HepG2 (cell line): ENCODE data around the gene RNGTT. TPM values are rescaled to one million over a fixed set of nuclear protein-coding genes. Genes with fewer than 3 reads are reported as not detected.

Experiments
- ATAC-seq: fragments of 200-7000 bp; cut with Tn5 transposase; 3 replicates; pipeline ENCODE4 v1.9.1; 2020; ENCODE audit warnings: mild to moderate bottlenecking, moderate library complexity
- BruUV-seq: library from RNA; stranded (reverse); fragments of 400-500 nt; replicated peaks from 2 replicates; lab custom pipeline; 2021; lab: Mats Ljungman, UMichigan
- CTCF ChIA-PET: fragments of 300-600 bp; formaldehyde crosslinking; extraction: SDS; loops from one replicate; lab custom pipeline; 2021; ENCODE audit warnings: low total read pairs, inconsistent platforms, low intra/inter-chr PET ratio; lab: Yijun Ruan, JAX
- POLR2A ChIA-PET: fragments of 350-600 bp; sonication (Branson Sonifier 250); formaldehyde crosslinking; loops from one replicate; lab custom pipeline; 2020; ENCODE audit warnings: antibody characterized with exemption, inconsistent platforms; lab: Yijun Ruan, JAX
- DNase-seq: peaks from one replicate; pipeline ENCODE4 v3.0.0-alpha.2; 2015; ENCODE audit warnings: low spot score
- FAIRE-seq: peaks from 3 replicates; lab custom pipeline; 2011; peaks lifted over from hg19 to GRCh38; lab: Jason Lieb, UNC
- H2AFZ ChIP-seq: one replicate; pipeline ENCODE4 v1.6.1; 2011; ENCODE audit warnings: low read length, inconsistent platforms
- H3K27ac ChIP-seq: fragments of 300-600 bp; 3 replicates; pipeline ENCODE4 v1.8.0; 2011; ENCODE audit warnings: mixed run types, mild to moderate bottlenecking, mixed read lengths, low read length, inconsistent platforms; ENCODE audit not compliant: insufficient read depth; ENCODE audit errors: extremely low read length
- H3K27me3 ChIP-seq, 2 experiments: fragments of 200-600 bp in 1 of 2; 2 replicates in 1 of 2; 3 replicates in 1 of 2; pipeline versions ENCODE4 v1.6.0 to v1.8.0; 2011; ENCODE audit warnings: low read length in 2 of 2, mild to moderate bottlenecking in 2 of 2, moderate library complexity in 2 of 2, inconsistent platforms in 1 of 2; ENCODE audit not compliant: insufficient read depth in 2 of 2, control insufficient read depth in 1 of 2
- H3K36me3 ChIP-seq, 2 experiments: fragments of 200-600 bp in 1 of 2; replicated peaks in 1 of 2; 2 replicates in 1 of 2; 3 replicates in 1 of 2; pipeline versions ENCODE4 v1.5.1 to v1.8.0; 2011; ENCODE audit warnings: low read length in 2 of 2, inconsistent platforms in 1 of 2; ENCODE audit not compliant: insufficient read depth in 2 of 2, control insufficient read depth in 1 of 2
- H3K4me1 ChIP-seq: 2 replicates; pipeline ENCODE4 v1.5.1; 2012; ENCODE audit warnings: low read length, inconsistent platforms; ENCODE audit not compliant: insufficient read depth
- H3K4me2 ChIP-seq: 2 replicates; pipeline ENCODE4 v1.6.0; 2011; ENCODE audit warnings: low read depth, low read length, inconsistent platforms
- H3K4me3 ChIP-seq, 3 experiments: fragments of 200-600 bp in 1 of 3; sonication (generic), shearing (Covaris generic) in 1 of 3; replicated peaks in 1 of 3; 2 replicates each; pipeline ENCODE4 v1.5.1; 2011 to 2016; ENCODE audit warnings: low read length in 3 of 3, inconsistent platforms in 2 of 3, low read depth in 2 of 3, mild to moderate bottlenecking in 2 of 3, control low read depth in 1 of 3, mixed read lengths in 1 of 3; ENCODE audit not compliant: insufficient read depth in 1 of 3
- H3K79me2 ChIP-seq: one replicate; pipeline ENCODE4 v1.6.1; 2011; ENCODE audit warnings: low read length, inconsistent platforms; ENCODE audit not compliant: insufficient read depth
- H3K9ac ChIP-seq: 2 replicates; pipeline ENCODE4 v1.6.0; 2011; ENCODE audit warnings: mild to moderate bottlenecking, low read depth, low read length, inconsistent platforms; ENCODE audit not compliant: insufficient read depth
- H3K9me3 ChIP-seq: 2 replicates; pipeline ENCODE4 v1.5.1; 2012; ENCODE audit warnings: mild to moderate bottlenecking, low read length
- H4K20me1 ChIP-seq: 2 replicates; pipeline ENCODE4 v1.6.0; 2011; ENCODE audit warnings: inconsistent platforms, mild to moderate bottlenecking, low read length, moderate library complexity; ENCODE audit not compliant: insufficient read depth
- TP53 ChIP-seq: sonication (generic); formaldehyde crosslinking; conservative IDR thresholded peaks from 2 replicates; pipeline ENCODE4 v1.4.0; 2020; ENCODE audit warnings: missing genetic modification reagents
- ZNF260 ChIP-seq: sonication (generic); formaldehyde crosslinking; IDR thresholded peaks from 2 replicates; pipeline ENCODE4 v1.4.0; 2020; ENCODE audit warnings: missing genetic modification reagents, low read depth, mild to moderate bottlenecking, borderline replicate concordance
- ZNF292 ChIP-seq: sonication (generic); formaldehyde crosslinking; IDR thresholded peaks from 2 replicates; pipeline ENCODE4 v1.8.1; 2022; ENCODE audit warnings: mild to moderate bottlenecking, low read depth, missing genetic modification reagents, borderline replicate concordance
- ZNF30 ChIP-seq: sonication (generic); formaldehyde crosslinking; IDR thresholded peaks from 2 replicates; pipeline ENCODE4 v1.5.0; 2020; ENCODE audit warnings: mild to moderate bottlenecking, missing genetic modification reagents
- ZNF552 ChIP-seq: sonication (generic); formaldehyde crosslinking; IDR thresholded peaks from 2 replicates; pipeline ENCODE4 v1.9.0; 2022; ENCODE audit warnings: missing genetic modification reagents, mild to moderate bottlenecking, borderline replicate concordance
- whole genome bisulfite sequencing: methylation state at CpG from one replicate; pipeline ENCODE4 v1.1.6; 2017; ENCODE audit warnings: low lambda C conversion rate; 5-methylcytosine and 5-hydroxymethylcytosine counted together
- in situ Hi-C: cut with HindIII; loops from 2 replicates; pipeline ENCODE4 v1.10.0; 2017; ENCODE audit warnings: low pct_unique_long_range_greater_than_20kb; ENCODE audit not compliant: extremely low pct_ligation_motif_present
- intact Hi-C: fragments of 100-400 bp; cut with micrococcal nuclease; formaldehyde crosslinking; loops from one replicate; pipeline ENCODE4 v1.10.0; 2022; ENCODE audit not compliant: unreplicated experiment
- polyA plus RNA-seq, 8 experiments: library from polyadenylated mRNA; depleted of rRNA in 3 of 8; stranded (reverse) in 7 of 8; unstranded in 1 of 8; fragments of >200 nt; fragmentation: Illumina TruSeq in 4 of 8; extraction: Trizol in 4 of 8; gene quantifications; 2 replicates each; pipeline versions ENCODE4 v1.2.1 to v1.2.3, GENCODE V29; 2011 to 2016; ENCODE audit warnings: low read depth in 4 of 8, missing spikeins in 1 of 8, mixed read lengths in 1 of 8; ENCODE audit not compliant: insufficient read depth in 1 of 8
- total RNA-seq, 5 experiments: library from RNA; depleted of rRNA; stranded (reverse); fragments of >200 nt; fragmentation: Illumina TruSeq; extraction: Trizol; gene quantifications; 2 replicates each; pipeline ENCODE4 v1.2.3, GENCODE V29; 2016; ENCODE audit warnings: low read depth in 1 of 5
- TF ChIP-seq, protein P1 (sequence below): sonication (generic); formaldehyde crosslinking; IDR thresholded peaks from 2 replicates; pipeline ENCODE4 v1.4.0; 2020; ENCODE audit warnings: low read depth, mild to moderate bottlenecking, missing genetic modification reagents
- TF ChIP-seq, protein P2 (sequence below): sonication (generic); formaldehyde crosslinking; IDR thresholded peaks from 2 replicates; pipeline ENCODE4 v1.4.0; 2020; ENCODE audit warnings: missing genetic modification reagents
- TF ChIP-seq, protein P3 (sequence below): sonication (generic); formaldehyde crosslinking; IDR thresholded peaks from 2 replicates; pipeline ENCODE4 v1.4.0; 2020; ENCODE audit warnings: low read depth, missing genetic modification reagents
- TF ChIP-seq, protein P4 (sequence below): IDR thresholded peaks from 2 replicates; pipeline ENCODE4 v1.6.1; 2016; ENCODE audit warnings: missing compliant biosample characterization, missing genetic modification reagents, borderline replicate concordance

RNGTT gene
- total and polyA plus RNA-seq, 2 of the 13 experiments (the other 11 are each of a cell fraction or from before 2014, with no cell fraction given), result 6.0 to 22.6 TPM

DNA sequence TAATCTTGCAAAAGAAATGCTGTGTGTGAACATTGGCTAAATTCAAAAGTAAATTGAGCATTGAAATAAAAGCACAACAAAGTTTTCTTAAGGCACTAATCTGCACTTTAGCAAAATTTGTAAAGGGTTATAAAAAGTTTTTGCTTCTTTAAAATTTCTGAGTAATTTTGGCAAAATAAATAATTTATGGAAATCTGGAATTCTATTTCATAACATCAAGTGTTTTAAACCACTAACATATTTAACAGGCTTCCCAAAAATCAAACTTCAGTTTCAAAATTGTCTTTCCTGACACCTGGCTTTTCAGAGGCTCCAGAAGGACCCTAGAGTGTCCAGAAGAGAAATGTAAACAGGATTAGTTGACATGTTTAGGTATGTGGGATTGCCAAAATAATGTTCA, 4.5 kb upstream of the RNGTT start:
- ChIA-PET CTCF (no interaction called here), POLR2A (no interaction called here)

DNA sequence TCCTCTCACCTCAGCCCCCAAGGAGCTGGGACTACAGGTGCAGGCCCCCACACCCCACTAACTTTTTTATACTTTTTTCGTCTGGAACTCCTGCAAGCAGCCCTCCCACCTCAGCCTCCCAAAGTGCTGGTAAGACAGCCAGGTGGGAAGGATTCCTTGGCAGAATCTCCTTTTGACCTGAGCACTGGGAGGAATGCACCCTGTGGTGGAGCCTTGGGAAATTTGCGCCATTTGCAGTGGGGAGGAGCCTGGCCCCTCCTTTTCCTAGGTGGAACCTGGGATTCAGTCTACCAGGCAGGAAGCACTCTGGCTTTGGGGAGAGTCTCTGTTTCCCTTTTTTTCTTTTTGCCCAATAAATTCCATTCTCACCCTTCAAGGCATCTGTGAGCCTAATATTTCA, 2.3 kb upstream of the RNGTT start:
- no peak overlapping the region for H3K9ac ChIP-seq
- peaks cover 74% of the 10 kb centered on the region for H3K4me1 ChIP-seq
- no peak overlapping the region for H3K4me3 ChIP-seq
- H4K20me1 ChIP-seq, result no peaks in the 10 kb centered on the region
- no TSS peak for BruUV-seq
- intact Hi-C loops (no loop called here), in situ Hi-C loops (no loop called here)
- H2AFZ ChIP-seq, result no peak overlapping the region
- H3K27me3 ChIP-seq, result no peaks in the 10 kb centered on the region; a peak in 1 of 5 replicates
- 87% methylated on average over 2 of the region's 2 CpGs for WGBS
- peaks cover 0 to 2% of the 10 kb centered on the region in 2 experiments; a peak in 1 of 5 replicates for H3K36me3 ChIP-seq
- no peaks in the 10 kb centered on the region for H3K9me3 ChIP-seq
- no peak overlapping the region for H3K27ac ChIP-seq
- no peak for ATAC-seq
- DNase-seq, result no peak
- POLR2A ChIA-PET, result interaction anchor here (1.0 kb wide), 1 partner anchor 115 kb away, joined by 4 read pairs; the partner anchor contains the start of gene PNRC1
- FAIRE-seq, result no peak
- CTCF ChIA-PET, result no interaction called here
- peaks cover 35% of the 10 kb centered on the region for H3K79me2 ChIP-seq
- no peak overlapping the region for H3K4me2 ChIP-seq
- TF ChIP-seq, protein P1, sequence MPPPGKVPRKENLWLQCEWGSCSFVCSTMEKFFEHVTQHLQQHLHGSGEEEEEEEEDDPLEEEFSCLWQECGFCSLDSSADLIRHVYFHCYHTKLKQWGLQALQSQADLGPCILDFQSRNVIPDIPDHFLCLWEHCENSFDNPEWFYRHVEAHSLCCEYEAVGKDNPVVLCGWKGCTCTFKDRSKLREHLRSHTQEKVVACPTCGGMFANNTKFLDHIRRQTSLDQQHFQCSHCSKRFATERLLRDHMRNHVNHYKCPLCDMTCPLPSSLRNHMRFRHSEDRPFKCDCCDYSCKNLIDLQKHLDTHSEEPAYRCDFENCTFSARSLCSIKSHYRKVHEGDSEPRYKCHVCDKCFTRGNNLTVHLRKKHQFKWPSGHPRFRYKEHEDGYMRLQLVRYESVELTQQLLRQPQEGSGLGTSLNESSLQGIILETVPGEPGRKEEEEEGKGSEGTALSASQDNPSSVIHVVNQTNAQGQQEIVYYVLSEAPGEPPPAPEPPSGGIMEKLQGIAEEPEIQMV (CRISPR knock-in tag), result no peak
- no peak for TF ChIP-seq ZNF30 (CRISPR knock-in tag)
- TF ChIP-seq TP53, result no peak
- TF ChIP-seq, protein P2, sequence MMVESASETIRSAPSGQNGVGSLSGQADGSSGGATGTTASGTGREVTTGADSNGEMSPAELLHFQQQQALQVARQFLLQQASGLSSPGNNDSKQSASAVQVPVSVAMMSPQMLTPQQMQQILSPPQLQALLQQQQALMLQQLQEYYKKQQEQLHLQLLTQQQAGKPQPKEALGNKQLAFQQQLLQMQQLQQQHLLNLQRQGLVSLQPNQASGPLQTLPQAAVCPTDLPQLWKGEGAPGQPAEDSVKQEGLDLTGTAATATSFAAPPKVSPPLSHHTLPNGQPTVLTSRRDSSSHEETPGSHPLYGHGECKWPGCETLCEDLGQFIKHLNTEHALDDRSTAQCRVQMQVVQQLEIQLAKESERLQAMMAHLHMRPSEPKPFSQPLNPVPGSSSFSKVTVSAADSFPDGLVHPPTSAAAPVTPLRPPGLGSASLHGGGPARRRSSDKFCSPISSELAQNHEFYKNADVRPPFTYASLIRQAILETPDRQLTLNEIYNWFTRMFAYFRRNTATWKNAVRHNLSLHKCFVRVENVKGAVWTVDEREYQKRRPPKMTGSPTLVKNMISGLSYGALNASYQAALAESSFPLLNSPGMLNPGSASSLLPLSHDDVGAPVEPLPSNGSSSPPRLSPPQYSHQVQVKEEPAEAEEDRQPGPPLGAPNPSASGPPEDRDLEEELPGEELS, result no peak
- TF ChIP-seq ZNF292 (CRISPR knock-in tag), result no peak
- TF ChIP-seq, protein P3, sequence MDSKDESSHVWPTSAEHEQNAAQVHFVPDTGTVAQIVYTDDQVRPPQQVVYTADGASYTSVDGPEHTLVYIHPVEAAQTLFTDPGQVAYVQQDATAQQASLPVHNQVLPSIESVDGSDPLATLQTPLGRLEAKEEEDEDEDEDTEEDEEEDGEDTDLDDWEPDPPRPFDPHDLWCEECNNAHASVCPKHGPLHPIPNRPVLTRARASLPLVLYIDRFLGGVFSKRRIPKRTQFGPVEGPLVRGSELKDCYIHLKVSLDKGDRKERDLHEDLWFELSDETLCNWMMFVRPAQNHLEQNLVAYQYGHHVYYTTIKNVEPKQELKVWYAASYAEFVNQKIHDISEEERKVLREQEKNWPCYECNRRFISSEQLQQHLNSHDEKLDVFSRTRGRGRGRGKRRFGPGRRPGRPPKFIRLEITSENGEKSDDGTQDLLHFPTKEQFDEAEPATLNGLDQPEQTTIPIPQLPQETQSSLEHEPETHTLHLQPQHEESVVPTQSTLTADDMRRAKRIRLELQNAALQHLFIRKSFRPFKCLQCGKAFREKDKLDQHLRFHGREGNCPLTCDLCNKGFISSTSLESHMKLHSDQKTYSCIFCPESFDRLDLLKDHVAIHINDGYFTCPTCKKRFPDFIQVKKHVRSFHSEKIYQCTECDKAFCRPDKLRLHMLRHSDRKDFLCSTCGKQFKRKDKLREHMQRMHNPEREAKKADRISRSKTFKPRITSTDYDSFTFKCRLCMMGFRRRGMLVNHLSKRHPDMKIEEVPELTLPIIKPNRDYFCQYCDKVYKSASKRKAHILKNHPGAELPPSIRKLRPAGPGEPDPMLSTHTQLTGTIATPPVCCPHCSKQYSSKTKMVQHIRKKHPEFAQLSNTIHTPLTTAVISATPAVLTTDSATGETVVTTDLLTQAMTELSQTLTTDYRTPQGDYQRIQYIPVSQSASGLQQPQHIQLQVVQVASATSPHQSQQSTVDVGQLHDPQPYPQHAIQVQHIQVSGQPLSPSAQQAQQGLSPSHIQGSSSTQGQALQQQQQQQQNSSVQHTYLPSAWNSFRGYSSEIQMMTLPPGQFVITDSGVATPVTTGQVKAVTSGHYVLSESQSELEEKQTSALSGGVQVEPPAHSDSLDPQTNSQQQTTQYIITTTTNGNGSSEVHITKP (CRISPR knock-in tag), result no peak
- no peak for TF ChIP-seq ZNF260 (CRISPR knock-in tag)

More for the DNA sequence above, 4.5 kb upstream of the RNGTT start:
- no TSS peak for BruUV-seq
- in situ Hi-C loops (no loop called here), intact Hi-C loops (no loop called here)
- TF ChIP-seq, protein P4, sequence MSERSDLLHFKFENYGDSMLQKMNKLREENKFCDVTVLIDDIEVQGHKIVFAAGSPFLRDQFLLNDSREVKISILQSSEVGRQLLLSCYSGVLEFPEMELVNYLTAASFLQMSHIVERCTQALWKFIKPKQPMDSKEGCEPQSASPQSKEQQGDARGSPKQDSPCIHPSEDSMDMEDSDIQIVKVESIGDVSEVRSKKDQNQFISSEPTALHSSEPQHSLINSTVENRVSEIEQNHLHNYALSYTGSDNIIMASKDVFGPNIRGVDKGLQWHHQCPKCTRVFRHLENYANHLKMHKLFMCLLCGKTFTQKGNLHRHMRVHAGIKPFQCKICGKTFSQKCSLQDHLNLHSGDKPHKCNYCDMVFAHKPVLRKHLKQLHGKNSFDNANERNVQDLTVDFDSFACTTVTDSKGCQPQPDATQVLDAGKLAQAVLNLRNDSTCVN, result 0 out of 2 replicates have a peak, but pooled peaks have one; percentile 27
- TF ChIP-seq ZNF552 (CRISPR knock-in tag), result no peak
- Histone ChIP-seq H3K9ac (no peak overlapping the region), H4K20me1 (no peaks in the 10 kb centered on the region), H3K4me2 (no peak overlapping the region), H3K27me3 (no peaks in the 10 kb centered on the region; a peak in 1 of 5 replicates), H2AFZ (no peak overlapping the region), H3K79me2 (peaks cover 14% of the 10 kb centered on the region), H3K4me3 (no peak overlapping the region), H3K9me3 (no peaks in the 10 kb centered on the region), H3K36me3 (no peaks in the 10 kb centered on the region), H3K4me1 (peaks cover 78% of the 10 kb centered on the region), H3K27ac (no peak overlapping the region)
- ATAC-seq, result no peak
- FAIRE-seq, result no peak
- no peak for DNase-seq
